Measurements from ENCODE around the gene SRSF8. TPM values are rescaled to one million over a fixed set of nuclear protein-coding genes. Genes with fewer than 3 reads are reported as not detected.
"Not testable (repeated sequence)": the region's sequence is repeated elsewhere in the genome, so short reads cannot be mapped to it uniquely, and the experiment has no call there.

Gene SRSF8
- total RNA-seq, 1 donor: 17.5 TPM

DNA sequence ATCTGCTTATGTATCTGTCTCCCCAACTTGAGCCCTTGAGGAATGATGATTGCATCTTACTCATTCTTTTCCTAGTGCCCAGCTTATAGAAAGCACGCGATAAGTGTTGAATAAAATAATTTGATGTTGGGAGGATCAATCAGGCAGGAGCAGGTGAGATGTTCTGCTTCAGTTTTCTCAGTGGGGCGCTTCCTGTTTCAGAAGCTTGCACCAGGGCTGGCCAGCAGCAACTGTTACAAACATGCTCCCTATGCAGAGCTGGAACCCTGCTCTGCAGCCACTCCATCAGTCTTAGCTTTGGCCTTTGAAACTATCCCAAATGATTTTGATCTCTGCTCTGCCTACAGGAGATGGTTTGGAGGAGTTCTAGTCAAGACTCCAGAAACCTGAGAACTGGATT is 26.8 kb downstream of the SRSF8 start:
- no peak for DNase-seq (ENCODE audit: low read depth in 2 of 3, low spot score in 2 of 3)

DNA sequence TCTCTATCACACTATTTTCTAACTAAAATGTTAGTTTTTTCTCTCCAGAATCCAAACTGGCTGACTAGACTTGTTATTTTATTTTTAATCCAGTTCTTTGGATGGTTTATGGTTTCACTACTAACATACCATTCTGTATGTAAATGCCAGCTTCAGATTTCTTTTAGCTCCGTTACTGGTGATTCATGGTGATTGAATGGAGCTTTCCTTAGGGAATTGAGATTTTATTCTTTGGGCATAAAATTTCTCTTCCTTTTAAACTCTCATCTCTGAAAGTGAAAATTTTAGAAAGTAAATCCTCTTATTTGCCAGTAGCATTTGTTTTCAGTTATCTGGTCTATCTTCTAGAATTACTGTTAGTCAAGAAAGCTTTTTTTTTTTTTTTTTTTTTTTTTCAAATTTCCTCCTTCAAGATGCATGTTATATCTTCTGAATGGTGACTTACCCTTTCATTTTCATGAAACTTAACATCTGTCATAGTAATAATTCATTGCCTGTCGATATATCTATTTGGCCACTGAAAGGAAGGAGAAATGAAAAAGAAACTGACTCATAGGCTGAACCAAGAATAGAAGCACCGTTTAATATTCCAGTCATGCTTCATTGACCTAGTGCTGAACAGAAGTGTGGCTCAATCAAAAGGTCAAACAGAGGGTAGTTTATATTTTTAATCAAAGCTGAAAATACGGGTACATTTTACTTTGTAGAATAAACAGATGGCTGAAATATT is 29.3 kb downstream of the SRSF8 start:
- no peak for DNase-seq (ENCODE audit: low read depth in 2 of 3, low spot score in 2 of 3)

DNA sequence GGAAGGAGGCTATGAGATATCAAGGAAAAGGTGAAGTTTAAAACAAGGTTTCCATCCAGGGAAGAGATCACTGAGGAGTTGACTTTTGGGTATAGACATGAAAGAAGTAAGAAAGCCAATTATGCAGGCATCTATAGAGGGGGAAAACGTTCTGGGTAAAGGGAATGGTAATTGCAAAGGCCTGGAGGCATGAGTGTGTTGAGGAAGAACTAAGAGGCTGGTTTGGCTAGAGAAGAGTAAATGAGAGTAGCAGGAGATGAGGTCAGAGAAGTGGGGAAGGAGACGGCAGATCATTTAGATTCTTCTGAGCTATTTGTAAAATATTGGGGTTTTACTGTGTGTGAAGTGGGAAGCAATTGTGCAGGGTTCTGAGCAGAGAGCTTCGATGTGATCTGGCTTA is 30.5 kb downstream of the SRSF8 start:
- DNase-seq (ENCODE audit: low read depth in 2 of 3, low spot score in 2 of 3): no peak

DNA sequence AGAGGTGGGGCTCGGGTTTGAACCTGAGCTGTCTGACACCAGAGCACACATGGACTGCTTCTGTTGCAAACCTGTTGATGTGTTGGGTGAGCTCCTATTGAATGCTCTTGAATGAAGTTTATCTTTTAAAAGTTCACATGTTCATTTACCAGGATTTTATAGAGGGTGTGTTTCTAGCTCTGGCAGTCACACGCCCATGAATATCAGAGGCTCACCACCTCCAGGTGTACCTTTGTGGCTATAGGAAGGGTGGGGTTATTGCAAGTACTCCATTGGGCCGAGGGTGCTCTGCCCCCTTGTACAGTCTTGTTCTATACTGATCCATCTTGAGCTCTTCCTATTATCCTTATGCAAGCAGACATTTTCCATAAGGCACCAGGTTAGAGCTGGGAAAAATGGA is 32.1 kb downstream of the SRSF8 start:
- DNase-seq (ENCODE audit: low read depth in 2 of 3, low spot score in 2 of 3): no peak

DNA sequence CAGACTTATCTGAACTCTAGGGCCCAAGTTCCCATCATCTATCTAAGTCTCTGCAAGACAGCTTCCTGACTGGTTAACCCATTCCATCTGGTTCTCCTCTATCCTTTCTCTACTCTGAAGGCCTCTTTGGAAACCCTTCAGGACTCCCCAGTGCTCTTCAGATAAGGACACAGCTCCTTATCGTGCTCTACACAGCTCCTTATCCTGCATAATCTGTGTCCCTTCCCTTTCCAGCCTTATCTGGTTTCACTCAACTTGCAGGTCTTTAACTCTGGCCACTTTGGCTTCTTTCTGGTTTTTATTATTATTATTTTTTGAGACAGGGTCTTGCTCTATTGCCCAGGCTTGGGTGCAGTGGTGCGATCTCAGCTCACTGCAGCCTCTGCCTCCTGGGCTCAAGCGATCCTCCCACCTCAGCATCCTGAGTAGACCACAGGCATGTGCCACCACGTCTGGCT is 33.5 kb downstream of the SRSF8 start:
- no peak for DNase-seq (ENCODE audit: low read depth in 2 of 3, low spot score in 2 of 3)

DNA sequence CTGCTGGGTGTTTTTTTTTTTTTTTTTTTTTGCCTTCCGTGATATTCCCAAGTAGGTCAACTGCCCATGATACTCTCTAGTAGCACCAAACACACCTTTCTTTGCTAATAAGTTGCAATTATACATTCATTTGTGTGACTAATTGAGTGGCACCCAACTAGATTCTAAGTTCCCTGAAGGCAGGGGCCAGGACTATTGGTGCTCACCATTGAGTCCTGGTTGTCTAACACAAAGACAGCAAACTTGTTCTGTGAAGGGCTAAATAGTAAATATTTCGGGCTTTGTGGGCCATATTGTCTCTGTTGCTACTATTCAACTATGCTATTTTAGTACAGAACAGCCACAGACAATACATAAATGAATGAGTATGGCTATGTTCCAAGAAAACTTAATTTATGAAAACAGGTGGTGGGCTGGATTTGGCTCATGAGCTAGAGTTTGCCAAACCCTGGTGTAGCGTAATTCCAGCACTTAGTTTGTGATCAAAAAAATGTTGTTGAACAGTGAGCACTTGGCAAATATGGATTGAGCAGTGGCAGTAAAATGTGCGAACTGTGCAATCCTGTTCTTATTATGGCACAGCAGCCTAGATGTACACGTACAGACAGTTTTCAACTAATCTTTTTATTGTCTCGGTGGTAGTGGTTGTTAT is 34.3 kb downstream of the SRSF8 start:
- no peak for DNase-seq (ENCODE audit: low read depth in 2 of 3, low spot score in 2 of 3)

DNA sequence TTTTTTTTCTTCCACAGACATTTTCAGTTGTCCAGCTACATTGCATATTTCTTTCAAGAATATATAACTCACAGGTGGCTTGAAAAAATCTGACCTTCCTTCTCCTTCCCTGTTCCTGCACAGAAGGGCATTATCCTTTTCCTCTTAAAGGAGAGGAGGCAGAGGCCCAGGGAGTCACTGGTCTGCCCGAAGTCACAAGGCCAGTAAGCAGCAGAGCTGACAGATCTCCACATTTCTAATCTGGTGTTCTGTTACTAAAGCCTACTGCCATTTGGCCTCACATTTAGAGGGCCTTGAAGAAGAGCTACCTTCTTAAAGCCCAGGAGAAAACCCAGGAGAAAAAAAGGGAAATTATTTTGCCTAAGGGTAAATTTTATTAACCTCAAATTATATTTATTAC is 35.2 kb downstream of the SRSF8 start:
- no peak for DNase-seq (ENCODE audit: low read depth in 2 of 3, low spot score in 2 of 3)

DNA sequence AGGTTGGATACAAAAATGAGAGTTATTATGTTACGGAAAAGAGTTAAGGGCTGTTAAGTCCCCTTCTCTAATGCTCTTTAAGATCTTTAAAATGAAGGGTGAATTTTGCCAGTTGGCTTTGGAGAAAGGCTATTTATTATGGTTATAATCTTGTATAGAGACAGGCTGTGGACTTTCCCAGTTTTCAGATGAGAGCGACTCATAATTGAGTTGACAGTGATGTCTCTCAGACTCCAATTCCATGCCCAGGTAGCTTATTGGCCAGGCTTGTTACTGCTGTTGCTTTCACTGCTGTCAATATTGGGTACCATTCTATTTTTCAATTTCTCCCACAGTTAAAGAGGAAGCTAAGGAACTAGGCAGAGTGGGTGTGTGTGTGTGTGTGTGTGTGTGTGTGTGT is 36.0 kb downstream of the SRSF8 start:
- peak in 1 of 3 donors; percentile 26 for DNase-seq (ENCODE audit: low read depth in 2 of 3, low spot score in 2 of 3)

DNA sequence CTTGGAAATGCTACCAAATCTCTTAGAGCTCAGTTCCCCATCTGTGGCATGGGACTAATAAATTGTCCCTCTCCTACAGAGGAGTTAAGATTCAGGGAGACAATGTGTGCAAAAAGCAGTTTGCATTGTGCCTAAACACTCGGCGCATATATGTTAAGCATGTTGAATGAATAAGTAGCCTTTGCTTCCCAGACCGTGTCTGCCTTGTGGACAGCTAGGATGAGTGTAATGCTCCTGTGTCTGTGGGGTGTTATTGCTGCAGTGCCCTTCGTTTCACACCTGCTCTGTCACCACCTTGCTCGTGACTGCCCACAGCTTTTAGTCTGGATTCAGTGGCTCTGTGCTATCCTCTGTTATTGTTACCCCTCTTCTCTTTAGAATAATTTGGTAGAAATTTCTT is 37.0 kb downstream of the SRSF8 start:
- no peak for DNase-seq (ENCODE audit: low read depth in 2 of 3, low spot score in 2 of 3)

DNA sequence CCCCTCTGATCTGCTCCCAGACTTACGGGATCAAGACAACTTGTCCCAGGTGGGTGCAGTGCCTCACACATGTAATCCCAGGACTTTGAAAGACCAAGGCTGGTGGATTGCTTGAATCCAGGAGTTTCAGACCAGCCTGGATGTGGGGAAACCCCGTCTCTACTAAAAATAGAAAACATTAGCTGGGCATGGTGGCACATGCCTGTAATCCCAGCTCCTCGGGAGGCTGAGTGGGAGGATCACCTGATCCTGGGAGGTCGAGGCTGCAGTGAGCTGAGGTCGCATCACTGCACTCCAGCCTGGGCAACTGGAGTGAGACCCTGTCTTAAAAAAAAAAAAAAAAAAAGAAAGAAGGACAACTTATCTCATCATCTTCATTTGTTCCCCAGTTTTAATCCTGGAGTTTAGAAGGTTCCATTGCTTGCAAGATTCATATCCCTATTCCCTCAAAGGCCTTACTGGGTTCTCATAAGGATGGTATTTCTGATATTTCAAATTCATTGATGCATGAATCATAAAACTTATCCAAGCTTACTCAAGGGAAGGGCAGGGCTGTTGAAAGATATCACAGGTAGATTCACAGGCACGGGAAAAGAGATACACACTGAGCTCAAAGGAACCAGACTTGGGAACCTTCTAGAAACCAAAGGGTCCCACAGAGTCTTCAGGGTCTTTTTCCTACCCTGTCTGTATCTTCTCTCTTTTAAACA is 37.6 kb downstream of the SRSF8 start:
- DNase-seq (ENCODE audit: low read depth in 2 of 3, low spot score in 2 of 3): no peak

DNA sequence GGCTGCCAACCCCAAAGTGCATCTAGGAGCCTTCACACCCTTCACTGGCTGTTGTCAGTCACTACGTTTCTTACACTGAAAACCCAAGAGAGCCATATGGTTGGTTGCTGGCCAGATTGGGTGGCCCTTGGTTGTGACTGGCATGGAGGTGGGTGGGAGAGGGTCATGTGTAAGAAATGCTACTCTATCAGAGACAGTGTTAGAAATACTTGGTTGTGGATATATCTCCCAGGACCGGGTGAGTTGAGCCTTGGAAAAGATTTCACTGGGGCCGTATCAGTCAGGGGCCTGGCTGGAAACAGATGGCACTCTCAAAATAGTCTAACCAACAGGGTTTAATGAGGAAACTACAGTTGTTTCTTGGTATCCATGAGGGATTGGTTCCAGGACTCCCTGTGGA is 38.1 kb downstream of the SRSF8 start:
- DNase-seq (ENCODE audit: low read depth in 2 of 3, low spot score in 2 of 3): no peak

DNA sequence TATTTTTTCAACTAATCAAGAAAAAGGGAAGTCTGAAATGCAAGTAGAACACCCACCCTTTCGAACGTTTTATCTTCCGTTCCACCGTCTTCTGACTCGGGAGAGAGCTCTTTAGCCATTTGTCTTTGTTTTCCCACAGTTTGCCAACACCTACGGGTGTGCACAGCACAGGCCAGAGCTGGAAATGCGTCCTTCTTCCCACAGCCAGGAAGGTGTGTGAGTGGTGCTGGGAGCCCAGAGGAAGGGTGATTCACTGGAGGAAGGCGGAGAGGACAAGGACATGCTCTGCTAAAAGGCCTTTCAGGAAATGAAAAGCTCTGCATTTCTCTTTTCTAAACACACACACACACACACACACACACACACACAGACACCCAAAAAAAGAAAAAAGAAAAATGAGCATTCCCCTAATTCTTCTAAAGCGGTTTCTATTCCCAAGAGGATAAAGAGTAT is 41.5 kb downstream of the SRSF8 start:
- peak in 2 of 3 donors; percentile 37 to 41 for DNase-seq (ENCODE audit: low read depth in 2 of 3, low spot score in 2 of 3)

DNA sequence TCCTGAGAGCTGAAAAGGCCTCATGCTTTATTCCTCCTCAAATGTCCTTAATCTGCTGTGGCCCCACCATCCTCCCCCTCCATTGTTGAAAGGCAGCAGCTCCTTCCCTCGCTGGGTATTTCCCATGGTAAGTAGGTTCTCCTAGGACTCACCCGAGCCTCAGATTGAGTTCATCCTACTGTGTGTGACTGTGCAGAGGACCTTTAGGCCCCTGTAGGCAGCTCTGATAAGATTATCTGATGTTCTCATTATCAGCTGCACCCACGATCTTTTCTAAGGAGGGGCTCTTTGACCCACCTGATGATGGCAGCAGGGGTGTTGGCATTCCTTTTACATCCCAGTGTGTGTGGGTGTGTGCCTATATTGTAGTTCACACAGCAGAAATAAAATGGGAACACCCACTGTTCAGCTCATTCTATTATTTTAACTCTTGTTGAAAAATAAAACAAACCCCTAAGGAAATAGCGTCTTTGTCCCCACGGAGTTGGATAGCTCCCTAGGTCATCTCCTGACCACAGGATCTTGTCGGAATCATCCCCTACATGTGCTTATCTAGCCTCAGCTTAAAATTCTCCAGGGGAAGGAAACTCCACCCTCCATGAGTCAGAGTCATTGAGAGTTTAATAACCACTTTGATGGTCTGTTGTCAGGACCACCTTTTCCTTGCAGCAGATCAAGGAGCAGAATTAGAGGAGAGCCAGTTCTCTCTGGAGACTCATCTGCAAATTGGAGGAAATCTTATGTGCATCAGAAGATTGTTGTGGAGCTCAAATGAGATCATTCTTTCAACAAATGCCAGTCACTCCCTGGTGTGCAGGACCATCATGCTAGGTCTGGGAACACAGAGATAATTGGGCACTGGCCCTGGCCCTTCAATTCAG is 42.2 kb downstream of the SRSF8 start:
- peak in 2 of 3 donors; percentile 22 to 60 for DNase-seq (ENCODE audit: low read depth in 2 of 3, low spot score in 2 of 3)

DNA sequence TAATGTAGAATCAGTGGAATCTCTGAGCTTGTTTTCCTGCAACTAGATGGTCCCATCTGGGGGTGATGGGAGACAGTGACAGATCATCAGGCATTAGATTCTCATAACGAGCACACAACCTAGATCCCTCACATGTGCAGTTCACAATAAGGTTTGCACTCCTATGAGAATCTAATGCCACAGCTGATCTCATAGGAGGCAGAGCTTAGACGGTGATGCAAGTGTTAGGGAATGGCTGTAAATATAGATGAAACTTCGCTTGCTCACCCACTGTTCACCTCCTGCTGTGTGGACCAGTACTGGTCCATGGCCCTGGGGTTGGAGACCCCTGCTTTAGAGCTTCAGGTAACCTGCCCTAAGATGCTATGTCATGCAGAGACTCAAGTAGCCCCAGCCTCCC is 44.8 kb downstream of the SRSF8 start:
- not testable (repeated sequence) for DNase-seq (ENCODE audit: low read depth in 2 of 3, low spot score in 2 of 3)

DNA sequence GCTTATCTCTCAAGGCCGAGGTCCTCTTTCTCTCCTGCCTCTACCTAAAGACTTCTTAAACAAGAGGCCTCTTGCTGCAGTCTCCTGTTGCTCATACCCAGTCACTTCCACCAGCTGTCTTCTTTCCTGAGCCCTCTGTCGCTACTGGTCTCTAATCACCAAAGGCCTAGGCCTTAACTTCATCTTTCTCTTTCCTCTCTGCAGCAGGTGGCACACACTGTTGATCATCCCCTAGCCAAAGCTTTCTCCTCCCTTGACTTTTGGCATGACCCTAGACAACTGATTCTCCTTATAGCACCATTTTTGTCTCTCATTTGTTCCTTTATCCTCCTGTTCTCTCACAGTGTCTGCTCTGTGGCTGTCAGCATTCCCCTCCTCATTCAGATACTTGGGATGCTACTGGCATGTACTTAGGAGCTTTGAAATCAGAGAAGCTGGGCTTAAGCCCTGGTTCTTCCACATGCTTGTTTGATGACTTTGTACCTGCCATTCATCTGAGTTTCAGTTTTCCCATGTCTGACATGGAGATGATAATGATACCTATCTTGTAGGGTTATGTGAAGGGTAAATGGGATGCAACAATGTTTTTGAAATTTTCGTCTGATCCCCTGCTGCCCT is 45.3 kb downstream of the SRSF8 start:
- no peak for DNase-seq (ENCODE audit: low read depth in 2 of 3, low spot score in 2 of 3)

DNA sequence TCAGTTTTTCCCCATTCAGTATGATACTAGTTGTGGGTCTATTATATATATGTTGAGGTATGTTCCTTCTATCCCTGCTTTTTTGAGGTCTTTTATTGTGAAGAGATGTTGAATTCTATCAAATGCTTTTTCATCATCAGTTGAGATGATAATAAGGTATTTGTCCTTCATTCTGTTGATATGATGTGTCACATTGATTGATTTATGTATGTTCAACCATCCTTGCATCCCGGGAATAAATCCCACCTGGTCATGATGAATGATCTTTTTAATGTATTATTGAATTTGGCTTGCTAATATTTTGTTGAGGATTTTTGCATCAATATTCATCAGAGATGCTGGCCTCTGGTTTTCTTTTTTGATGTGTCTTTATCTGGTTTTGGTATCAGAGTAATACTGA is 48.9 kb downstream of the SRSF8 start:
- DNase-seq (ENCODE audit: low read depth in 2 of 3, low spot score in 2 of 3): no peak

DNA sequence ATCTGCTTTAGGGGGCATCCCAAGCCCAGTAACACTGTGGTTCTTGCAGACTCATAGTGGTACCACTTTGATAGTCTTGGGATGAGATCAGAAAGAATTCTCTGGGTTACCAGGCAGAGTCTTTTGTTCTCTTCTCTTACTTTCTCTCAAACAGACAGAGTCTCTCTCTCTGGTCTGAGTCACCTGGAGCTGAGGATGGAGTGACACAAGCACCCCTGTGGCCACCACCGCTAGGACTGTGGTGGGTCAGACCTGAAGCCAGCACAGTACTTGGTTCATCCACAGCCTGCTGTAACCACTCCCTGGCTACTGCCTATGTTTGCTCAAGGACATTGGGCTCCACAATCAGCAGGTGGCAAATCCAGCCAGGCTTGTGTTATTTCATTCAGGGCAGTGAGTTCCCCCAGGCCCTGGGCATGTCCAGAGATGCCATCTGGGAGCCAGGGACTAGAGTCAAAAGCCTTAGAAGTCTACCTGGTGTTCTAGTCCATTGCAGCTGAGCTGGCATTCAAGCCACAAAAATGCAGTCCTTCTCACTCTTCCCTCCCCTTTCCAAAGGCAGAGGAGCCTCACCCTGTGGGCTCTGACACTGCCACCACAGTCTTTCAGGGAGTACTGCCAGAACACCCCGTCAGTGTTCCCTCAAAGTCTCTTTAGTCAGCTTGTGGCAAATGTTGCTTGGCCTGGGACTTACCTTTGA is 52.8 kb downstream of the SRSF8 start:
- DNase-seq (ENCODE audit: low read depth in 2 of 3, low spot score in 2 of 3): no peak
